Stimulated activated CD4-positive, alpha-beta T cell treated with anti-CD3 and anti-CD28 coated beads, Interleukin-2, amount 100 ng/mL, for 48 hours (primary cell): Measurements from ENCODE around the gene SCN4B.

Source experiments
- DNase-seq, 2 donors: peaks; one replicate each; pipeline ENCODE4 v3.0.0-alpha.2; 2020

SCN4B gene

DNA sequence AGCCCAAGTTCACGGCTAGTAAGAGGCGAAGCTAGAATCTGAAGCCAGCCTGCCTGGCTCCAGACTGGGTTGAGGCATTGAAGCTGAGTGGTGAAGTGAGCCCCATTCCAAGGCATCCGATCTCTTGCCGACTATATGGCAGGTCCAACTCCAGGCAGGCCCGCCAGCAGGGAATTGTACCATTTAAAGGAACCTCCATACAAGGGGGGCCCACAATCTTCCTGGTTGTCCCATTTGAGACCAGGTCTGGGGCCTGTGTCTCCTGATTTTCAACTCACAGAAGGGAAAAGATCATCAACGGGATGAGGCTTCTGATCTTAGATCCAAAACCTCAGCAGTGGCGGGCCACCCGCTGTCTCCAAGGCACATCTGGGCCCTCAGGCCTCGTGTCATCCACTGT, 19.7 kb upstream of the SCN4B start:
- DNase-seq: no peak

DNA sequence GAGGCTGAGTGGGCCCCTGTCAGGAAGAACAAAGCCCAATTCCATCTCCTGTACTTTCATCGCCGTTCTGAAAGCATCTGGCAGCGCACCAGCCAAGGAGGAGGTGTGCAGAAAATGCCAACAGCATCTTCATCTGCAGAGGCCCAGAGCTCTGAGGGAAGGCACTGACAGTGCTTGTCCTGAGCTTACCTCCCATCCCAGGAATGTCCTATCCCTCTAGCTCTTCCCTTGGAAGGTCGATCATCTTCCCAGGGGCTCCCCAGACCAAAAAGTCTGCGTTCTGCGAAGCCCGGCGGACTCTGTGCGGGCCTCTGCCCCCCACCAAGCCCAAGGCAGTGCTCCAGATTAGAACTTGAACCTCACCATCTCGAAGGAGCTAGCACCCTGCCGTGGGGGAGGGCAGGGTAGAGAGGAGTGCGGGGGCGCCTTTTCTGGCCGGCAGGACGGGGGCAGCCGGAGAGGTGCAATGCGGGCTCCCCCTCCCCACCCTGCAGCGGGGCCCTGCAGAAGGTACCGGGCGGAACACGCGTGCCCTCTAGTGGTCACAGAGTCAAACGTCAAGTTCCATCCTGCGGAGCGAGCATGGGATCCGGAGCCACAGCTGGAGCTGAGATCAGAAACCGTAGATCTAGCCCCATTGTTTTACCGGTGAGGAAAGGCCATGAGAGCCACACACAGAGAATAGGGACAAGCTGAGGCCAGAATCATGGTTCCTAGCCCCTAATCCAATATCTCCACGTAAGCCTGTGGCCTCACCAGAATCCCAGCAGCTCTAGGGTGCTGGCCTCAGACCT, 18.8 kb upstream of the SCN4B start:
- peak; percentile 72 to 76 for DNase-seq

DNA sequence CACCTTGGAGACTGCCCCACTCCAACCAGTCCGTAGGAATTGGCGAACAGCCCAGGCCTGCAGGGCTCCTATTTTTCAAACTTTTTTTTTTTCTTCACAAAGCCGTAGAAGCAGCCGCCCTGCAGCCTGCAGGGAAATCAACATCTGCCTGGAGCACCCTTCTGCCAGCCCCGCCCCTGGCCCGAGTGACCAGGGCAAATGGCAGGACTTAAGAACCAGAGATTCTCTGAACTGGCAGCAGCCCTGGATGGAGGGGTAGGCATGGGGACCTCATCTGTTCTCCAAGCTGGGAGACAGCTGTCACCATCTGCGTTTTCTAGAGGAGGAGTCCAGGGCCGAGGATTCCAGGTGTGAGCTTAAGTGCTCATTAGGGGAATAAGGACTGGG, 18.3 kb upstream of the SCN4B start:
- no peak for DNase-seq

DNA sequence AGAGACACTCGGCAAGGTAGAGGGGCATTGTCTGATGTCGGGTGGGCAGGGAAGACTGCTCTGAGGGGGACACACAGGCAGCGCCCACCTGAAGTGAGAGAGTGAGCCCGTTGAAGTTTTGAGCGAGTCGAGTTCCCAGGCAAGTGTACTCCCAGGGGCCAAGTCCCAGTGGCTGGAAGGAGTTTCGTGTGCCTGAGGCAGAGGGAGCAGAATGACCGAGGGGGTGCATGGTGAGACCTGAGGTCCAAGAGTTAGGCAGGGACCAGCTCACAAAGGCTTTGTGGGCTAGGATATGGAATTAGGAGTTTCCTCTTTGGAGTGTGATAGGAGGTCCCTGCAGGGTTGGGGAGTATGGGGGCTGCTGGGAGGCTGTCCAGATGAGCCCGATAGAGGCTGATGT, 17.6 kb upstream of the SCN4B start:
- no peak for DNase-seq

DNA sequence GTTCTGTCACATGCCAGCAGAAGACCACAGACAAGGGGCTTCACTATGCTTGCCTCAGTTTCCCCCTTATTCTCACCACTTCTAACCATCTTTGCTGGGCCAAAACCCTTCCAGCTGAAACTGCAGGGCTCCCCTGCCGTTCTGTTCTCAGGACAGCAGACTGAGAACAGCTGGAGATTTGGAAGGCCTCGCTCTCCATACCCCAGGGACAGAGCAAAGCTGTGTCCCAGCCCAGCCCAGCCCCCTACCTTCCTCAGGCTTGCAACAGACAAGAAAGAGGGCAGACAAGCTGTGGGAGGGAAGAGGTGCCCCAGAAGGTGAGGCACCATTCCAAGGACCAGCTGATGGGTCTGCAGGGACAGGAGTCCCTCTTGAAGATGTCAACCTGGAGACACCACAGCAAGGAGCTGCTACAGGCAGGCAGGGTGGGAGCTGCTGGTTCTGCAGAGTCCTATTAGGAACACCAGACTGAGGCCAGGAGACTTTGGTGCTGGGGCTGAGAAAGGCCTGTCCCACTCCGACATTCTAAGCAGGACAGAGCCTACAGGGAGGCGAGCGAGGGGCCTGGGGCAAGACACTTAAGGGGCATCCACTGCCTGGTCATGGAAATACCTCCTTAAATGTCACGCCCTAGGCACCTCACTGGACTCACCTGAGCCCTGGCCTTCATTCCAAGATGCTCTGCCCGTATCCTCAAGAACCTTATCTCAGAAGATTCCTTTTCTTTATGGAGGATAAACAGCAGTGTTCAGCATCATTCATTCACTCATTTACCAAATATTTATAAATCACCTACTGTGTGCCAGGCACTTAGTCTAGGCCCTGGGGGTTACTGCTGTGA, 16.9 kb upstream of the SCN4B start:
- DNase-seq: no peak

DNA sequence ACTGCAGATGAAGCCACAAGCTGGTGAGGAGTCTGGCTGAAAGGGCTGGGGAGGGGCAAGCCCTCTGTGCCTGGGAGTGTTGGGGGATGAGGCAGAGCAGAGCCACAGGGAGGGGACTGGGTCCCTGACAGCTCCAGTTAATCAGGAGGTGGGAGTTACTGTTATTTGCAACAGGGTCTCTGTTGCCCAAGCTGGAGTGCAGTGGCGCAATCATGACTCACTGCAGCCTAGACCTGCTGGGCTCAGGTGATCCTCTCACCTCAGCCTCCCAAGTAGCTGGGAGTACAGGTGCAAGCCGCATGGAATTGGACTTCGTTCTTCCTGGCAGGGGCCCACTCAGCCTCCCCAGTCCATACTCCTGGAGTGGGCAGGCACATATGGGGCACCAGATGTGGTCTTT, 16.1 kb upstream of the SCN4B start:
- DNase-seq: no peak

DNA sequence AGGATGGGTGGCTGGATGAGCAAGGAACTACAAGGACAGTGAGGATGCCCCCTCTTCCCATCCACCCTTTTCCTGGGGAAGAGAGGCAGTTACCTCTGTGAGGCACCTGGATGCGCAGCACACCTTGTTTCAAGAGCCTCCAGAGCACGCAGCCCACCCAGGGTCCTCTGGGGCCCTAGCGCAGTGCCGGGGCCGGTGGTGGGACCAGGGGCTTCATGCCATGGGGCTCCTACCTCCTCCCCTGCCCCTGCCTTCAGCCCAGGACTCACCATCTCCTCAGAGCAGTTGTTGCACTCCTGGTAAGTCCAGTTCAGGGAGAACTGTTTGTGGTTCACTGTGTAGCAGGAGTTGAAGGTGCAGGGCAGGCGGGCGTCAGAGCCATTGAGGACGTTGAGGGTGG, 15.7 kb upstream of the SCN4B start:
- no peak for DNase-seq

DNA sequence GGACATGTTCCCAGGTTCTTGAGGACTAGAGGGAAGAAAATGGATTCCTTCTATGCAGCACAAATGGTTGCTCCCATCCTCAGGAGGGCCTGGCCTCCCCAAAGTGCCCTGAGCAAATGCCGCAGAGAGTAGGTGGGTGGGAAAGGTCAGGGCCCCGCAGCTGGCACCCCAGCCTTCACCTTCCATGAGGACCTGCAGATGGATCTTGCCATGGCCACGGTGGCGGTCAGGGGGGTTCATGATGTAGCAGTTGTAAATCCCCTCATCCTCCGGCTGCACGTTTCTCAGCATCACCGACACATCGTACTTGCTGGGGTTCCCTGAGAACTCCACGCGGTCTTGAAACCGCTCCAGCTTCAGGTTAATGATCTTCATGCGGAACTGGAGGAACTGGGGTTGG, 15.3 kb upstream of the SCN4B start:
- DNase-seq: no peak

DNA sequence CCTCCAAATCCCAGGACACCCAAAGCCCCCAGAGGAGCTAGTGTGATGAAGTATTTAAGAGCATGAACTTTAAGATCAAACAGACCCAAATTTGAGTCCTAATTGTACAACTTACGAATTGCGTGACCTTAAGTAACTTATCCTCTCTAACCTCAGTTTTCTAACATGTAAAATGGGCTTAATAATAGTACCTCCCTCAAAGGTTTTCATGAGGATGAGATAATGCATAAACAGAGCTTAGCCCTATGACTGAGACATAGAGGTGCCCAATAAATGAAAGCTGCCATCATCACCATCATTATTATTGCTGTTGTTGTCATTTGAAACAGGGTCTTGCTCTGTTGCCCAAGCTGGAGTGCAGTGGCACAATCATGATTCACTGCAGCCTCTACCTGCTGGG, 14.6 kb upstream of the SCN4B start:
- DNase-seq: no peak

DNA sequence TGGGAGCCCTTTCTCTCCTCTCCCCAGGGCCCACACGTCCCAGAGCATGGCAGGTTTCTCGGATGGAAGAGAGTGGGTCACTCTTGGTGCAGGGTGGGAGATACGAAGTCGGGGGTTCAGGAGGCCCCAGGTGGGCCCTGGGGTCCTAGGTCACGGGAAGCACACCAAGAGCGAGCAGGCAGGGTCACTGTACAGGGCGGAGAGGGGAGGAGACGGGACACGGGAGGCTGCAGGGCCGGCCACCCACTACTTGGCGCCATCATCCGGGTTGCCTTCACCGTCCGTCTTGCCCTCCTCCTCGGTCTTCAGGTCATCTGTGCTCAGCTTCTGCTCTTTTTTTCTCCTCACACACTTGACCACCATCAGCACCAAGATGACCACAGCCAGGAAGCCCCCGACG, 14.0 kb upstream of the SCN4B start:
- no peak for DNase-seq

DNA sequence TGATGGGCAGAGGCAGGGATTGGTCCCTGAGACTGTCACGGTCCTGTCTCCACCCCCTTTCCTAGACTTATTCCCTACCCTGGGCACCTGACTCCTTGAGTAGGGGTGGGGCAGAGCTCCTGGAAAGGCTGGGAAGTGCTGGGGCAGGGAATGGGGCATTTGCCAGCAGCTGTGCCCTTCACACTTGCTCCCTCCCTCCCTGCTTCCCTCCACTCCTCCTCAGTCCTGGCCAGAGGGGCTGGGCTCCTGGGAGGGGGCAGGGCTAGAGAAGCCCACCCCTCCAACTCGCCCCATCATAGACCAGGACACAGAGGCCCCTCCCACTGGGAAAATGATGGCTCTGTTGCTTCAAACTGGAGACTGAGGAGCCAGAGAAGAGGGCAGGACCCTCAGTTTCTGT, 12.3 kb upstream of the SCN4B start:
- DNase-seq: no peak

DNA sequence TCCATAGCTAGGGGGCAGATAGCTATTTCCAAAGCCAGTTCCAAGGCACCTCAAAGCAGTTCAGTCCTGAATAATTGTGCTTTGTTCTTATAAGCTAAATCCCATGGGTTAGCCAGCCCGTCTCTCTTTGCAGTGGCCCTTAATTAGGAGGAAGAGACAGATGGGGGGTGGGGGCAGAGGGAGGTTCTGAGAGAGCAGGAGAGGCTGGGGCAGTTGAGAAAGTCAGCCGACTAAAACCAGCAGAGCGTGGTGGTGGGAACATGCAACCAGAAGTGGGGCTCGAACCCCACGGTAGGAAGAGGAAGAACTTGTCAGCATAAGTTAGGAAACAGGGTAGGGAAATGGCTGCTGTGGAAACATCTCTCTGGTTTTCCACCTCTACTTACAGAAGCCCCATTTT, 10.9 kb upstream of the SCN4B start:
- DNase-seq: no peak

DNA sequence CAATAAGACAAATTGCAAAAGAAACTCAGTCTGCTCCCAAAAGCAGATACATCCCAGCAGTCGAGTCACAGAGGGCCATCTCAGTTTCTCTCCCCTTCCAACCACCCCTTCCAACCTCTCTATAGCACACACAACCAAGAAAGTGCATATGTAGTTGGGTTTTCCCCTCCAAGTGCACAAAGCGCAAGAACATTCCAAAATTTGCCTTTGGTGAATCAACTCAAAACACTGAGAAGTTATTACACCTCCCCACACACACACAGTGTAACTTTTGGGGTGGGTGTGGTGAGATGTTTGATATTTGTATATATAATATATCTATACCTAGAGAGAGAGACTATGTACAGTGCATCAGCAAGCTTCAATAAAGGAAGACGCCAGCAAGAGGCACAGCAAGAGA, 10.2 kb upstream of the SCN4B start:
- DNase-seq: no peak

DNA sequence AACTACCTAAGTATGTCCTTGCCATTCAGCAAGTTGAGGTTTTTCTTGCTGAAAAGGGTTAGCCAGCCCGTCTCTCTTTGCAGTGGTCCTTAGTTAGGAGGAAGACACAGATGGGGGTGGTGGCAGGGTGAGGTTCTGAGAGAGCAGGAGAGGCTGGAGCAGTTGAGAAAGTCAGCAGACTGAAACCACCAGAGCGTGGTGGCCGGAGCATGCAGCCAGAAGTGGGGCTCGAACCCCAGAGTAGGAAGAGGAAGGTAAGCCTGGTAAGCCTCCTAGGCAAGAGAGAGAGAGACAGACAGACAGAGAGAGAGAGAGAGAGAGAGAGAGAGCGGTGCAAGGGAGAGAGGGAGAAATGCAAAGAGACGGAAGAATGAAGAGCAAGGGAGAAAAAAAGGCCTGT, 9.2 kb upstream of the SCN4B start:
- DNase-seq: no peak

DNA sequence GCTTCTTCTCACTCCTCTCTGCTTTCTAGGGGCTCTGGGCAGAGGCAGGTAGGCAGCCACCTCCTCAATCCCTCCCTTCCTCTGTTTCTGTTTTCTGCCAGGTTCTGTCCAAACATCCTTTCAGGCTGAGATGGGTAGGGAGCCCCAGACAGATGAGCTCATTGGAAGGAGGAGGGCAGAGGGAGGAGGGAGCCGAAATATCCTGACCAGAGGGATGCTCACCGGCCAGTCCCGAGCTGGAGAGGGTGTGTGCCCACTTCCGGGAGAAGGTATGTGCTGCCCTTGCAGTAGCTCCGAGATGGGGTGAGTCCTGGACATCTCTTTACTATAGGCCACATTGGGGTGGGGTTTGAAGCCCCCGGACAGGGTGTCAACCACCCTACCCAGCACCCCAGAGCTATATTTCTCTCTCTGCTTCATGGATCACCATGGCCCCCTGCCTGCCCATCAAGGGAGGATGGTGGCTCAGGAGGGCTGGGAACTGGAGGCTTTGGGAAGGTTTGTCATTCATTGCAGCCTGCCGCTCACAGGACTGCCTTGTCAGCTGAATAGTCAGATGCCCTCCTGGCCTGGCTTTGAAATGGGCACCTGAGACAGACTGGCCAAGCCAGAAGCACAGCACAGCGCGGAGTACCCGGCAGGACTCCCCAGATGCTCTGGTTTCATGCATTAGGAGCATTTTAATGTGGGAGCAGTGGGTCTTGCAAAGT, 4.7 kb upstream of the SCN4B start:
- no peak for DNase-seq

DNA sequence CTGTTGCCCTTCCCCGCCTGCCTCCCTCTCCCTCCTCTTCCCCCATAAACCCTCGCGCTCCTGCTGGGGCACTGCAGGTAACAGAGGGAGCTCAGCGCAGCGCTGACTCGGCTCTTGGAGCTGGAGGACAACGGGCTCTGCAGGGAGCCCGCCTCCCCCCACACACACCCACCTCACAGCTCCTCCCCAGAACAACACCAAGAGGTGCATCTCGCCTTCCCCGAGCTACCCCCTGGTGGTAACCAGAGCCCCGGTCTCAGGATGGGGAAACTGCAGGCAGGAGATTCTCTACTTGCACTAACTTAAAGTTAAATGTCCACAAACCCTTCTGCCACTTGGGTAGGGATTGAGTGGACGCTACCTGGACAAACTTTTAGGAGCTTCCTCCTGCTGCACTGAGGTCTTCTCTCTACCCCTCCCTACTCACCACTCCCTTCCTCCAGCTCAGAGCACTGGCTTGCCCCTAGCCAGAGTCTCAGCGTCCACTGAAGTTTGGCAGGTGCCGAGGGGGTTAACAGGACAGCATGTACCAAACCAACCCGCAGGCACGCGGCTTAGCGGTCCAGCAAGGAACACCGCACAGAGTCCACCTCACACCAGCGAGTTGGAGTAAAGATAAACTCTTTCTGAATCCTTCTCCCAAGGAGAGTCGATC, 4.0 kb upstream of the SCN4B start:
- no peak for DNase-seq

DNA sequence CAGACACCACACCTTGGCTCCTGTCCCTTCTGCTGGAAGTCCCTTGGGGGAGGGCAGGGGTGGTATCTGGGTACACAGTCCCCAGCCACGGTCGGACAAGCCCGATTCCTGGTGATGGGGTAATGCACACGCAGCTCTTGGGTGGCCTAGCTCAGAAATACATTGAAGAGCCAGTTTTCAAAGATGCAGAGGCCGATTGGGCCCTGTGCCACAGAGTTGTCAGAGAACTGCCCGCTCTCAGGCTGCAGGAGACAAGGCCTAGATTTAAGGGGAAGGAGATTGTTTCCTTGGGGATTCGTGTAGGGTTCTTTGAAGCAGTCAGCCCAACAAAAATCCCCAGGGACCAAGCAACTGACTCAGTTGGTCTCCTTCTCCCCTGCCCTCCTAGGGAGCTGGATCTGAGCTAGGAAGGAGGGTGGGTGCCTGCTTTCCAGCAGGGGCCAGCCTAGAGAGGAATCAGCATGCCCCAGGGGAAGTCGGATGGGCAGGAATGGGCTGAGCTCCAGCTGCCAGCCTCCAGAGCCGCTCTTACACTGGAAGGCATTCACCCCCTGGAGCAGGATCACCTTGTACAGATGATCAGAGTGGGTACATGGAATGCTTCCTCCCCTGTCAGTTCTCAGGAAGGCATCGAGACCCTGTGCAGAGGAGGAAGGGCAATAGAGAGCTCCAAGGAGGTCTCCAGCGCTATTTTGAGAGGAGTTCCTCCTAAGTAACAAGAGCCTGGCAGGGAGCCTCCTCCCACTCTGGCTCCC, 3.3 kb upstream of the SCN4B start:
- no peak for DNase-seq

DNA sequence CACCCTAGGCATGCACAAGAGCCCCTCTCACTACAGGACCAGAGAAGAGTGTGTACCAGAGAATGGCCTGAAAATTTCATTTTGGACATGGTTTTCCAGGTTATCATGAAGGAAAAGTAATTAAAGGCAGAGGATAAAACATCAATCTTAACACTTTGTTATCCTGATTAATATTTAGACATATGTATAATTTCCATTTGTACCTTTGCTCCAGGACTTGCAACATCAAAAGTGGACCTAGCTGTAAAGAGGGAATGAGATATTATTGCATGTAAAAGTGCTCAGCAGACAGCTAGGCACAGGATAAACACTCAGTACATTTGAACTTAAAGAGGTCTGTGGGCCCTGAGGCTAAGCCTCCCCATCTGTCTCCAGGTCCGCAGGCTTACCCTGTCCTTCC, 2.0 kb upstream of the SCN4B start:
- no peak for DNase-seq

DNA sequence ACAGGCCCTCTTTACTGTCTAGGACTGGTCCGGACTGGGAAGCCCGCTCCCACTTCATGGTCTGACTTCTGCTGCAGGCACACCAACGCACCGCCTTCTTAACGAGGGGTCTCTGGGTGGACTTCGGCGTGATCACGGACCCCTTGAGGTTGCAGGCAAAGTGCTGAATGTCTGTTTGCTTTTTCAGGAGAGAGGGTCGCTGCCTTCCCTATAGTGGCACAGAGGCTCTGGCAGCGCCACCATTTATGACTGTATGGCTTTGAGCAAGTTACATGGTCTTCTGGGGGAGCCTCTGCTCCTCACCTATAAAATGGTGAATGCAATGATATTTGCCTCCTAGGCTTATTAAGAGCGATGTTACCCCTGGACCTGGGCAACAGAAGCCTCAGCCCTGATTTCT, 1.4 kb upstream of the SCN4B start:
- no peak for DNase-seq

DNA sequence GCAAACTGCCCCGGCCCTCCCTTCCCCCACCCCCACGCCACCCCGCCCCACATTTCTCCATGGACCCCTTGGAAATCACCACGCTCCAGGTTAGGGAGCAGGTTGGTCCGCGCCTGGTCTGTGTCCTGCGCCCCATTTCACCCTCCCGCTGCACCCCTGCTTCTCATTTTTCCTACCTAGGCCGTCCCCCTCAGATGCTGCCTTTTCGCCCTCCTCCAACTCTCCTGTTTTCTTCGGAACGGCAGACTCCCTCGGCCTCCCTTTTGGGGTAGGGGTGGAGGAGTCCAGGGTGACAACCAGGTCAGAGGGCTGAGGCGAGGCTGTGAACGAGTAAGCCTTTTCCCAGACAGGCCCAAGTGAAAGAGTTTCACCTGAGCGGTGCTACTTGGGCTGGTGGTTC, 893 bp upstream of the SCN4B start:
- DNase-seq: no peak

DNA sequence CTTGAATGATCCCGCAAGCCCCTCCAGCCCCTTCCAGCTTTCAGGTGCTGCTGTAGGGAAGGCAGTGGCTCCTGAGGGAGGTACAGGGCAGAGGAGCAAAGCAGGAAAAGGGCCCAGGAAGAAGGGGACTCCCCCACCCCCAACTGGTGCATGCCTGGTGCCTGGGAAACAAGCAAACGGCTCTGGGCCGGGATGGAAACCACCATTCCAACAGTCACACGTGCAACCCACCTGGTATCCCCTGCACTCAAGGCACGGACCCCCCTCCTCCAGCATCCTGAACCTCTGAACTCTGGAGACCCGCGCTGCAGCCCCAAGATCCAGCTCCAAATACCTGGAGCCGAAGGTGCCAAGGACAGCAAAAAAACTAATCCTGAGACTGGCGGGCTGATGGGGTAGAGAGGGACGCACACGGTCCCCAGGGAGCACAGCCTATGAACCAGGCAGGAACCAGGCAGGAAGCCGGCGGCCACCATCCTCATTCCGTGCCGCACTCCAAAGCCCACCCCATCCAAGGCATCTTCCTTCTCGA, 537 bp downstream of the SCN4B start:
- no peak for DNase-seq

DNA sequence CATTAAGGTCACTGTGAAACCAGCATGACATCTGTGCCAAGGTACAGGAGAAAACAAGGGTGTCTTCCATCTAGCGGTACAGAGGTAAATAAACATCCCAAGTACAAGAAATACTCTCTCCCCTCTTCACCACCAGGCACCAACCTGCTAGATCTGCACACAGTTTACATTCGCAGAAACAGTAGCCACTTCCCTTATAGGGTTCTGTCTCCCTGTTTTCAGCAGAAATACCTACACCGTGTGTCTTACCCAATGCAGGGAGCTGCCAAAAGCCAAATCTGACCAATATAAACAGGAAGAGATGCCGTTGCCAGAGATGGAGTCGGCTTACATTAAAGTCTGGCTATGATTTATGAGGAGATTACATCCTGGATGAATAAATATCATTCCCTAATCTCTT, 1.2 kb downstream of the SCN4B start:
- DNase-seq: no peak
